ENCODE data around the gene SHROOM2. TPM values are rescaled to one million over a fixed set of nuclear protein-coding genes. Genes with fewer than 3 reads are reported as not detected.
"Not testable (repeated sequence)": the region's sequence is repeated elsewhere in the genome, so short reads cannot be mapped to it uniquely, and the experiment has no call there.

The SHROOM2 gene
- polyA plus RNA-seq, 4 donors = 18.0 to 21.3 (median 19.6) TPM

DNA sequence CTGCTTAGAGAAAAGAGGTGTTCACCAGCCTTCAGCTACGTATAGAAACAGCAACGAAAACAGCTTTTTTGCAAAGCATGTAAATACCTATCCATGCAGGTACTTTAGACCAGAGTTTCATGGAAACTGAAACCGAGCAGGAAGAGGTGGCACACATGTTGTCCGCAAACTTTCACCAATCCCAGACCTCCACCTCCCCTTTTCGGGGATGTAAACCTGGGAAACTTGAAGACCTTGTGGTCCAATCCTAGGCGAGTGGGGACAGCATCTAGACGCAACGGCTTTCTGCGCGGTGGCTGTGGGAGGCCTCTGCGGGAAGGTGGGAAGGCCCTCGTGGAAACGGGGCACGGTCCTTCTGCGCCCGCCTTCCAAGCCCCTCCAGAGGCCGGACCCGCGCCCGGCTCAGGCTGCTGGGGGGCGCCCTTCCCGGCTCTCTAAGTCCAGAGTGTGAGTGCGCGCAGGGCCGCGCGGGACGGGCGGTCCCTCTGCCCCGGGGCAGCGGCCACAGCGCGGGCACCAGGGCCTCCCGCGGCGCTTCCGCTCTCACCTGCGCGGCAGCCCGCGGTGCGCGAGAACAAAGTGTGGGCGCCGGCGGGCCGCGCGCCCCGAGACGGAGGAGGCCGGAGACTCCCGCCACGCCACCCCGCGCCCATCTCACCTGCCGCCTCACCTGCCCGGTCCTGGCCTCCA, 830 bp upstream of the SHROOM2 start:
- no peak for DNase-seq (ENCODE audit: low read depth in 4 of 4, low spot score in 3 of 4)

DNA sequence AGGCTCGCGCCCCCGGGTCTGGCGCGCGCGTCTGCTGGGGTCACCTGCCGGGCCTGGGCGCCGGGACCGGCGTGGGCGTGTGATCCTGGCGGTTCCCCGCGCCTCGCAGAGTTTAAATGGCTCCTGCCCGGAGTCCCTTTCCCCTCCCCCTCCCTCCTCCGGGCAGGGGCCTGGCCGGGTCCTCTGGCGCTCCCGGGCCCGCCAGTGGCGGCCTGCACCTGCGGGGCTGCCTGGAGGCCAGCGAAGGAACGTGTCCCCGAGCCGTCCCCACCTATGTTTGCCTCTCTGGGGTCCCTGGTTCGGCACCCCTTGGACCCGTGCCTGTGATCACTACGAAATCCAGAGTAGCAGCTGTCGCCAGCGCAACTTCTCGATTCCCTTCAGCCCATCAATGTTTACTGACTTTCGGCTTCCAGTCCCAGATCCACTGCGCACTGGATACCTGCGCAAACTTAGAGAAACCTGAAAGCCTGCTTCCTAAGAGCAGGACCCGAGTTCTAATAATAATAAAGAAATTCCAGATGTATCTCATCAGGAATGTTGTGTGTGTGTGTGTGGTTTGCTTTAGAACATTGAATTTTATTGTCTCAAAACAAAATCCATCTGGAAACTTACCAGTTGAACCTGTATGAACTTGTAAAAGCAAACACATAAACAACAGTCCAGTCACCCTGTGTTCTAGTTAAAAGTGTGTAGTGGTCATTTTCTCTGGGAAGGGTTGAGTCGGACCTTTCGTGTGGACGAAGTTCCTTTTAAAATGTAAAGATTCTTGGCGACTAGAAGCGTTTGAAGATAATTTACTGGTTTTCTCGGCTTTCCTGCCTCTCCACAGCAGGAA, 788 bp downstream of the SHROOM2 start:
- no peak for DNase-seq (ENCODE audit: low read depth in 4 of 4, low spot score in 3 of 4)

- DNase-seq (ENCODE audit: low read depth in 4 of 4, low spot score in 3 of 4) = no peak
Observed at GRCh38 chrX:9788911-9789310, 2.7 kb downstream of the SHROOM2 start.

GRCh38 chrX:9789555-9789954, 3.3 kb downstream of the SHROOM2 start:
- DNase-seq (ENCODE audit: low read depth in 4 of 4, low spot score in 3 of 4) = no peak

DNA sequence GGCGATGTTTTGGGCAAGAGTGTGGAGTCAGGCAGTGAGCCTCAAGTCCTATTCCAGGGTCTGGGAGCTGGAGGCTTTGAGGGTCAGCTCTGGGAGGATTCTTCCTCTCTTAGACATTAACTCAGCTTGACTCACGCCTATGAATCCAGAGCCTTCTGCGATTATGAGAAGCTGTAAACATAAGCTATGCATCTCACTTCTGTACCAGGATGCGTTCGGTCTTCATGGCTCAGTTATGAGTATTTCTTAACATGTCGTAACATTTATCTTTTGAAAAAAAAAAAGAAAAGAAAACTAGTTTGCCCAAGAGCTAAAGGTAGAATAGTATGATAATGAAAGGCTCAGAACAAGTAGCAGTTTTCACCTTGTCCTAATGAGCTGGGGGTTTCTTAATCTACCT, 4.6 kb downstream of the SHROOM2 start:
- DNase-seq (ENCODE audit: low read depth in 4 of 4, low spot score in 3 of 4) = no peak

GRCh38 chrX:9794495-9794894, 8.3 kb downstream of the SHROOM2 start:
- DNase-seq (ENCODE audit: low read depth in 4 of 4, low spot score in 3 of 4) = no peak

- DNase-seq (ENCODE audit: low read depth in 4 of 4, low spot score in 3 of 4) = no peak
Observed at GRCh38 chrX:9797384-9798360, 11.4 kb downstream of the SHROOM2 start.

DNA sequence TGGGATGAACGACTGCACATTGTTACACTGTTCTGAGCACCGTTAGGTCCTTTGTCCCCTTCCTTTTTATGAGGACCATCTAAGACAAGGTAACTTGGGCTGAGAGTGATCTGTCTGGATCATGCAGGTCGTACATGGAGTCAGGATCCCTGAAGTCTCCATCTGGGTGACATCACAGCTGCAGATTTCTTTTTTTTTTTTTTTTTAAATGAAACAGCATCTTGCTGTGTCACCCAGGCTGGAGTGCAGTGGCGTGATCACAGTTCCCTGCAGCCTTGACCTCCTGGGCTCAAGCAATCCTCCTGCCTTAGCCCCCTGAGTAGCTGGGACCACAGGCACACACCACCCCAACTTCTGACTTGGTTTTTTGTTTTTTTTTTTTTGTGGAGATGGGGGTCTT, 16.5 kb downstream of the SHROOM2 start:
- no peak for DNase-seq (ENCODE audit: low read depth in 4 of 4, low spot score in 3 of 4)

DNA sequence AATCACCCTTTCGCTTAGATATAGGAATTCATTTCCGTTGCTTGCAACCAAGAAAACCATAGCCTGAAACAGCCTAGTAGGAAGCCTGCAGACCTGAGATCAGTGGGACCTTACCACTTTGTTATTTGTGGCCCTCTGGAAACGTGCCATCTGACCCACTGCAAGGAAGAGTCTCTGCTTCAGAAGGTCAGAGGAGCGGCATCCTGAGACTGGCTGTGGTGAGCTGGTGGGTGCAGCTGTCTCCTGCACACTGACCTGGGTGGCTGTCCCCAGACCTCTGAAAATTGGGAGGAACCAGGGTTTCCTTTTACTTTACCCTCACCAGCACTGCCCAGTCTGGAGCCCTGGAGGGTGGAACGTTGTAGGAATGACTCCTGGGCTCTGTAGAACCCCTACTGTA, 18.2 kb downstream of the SHROOM2 start:
- no peak for DNase-seq (ENCODE audit: low read depth in 4 of 4, low spot score in 3 of 4)

GRCh38 chrX:9805956-9806355, 19.7 kb downstream of the SHROOM2 start:
- DNase-seq (ENCODE audit: low read depth in 4 of 4, low spot score in 3 of 4) = no peak

DNA sequence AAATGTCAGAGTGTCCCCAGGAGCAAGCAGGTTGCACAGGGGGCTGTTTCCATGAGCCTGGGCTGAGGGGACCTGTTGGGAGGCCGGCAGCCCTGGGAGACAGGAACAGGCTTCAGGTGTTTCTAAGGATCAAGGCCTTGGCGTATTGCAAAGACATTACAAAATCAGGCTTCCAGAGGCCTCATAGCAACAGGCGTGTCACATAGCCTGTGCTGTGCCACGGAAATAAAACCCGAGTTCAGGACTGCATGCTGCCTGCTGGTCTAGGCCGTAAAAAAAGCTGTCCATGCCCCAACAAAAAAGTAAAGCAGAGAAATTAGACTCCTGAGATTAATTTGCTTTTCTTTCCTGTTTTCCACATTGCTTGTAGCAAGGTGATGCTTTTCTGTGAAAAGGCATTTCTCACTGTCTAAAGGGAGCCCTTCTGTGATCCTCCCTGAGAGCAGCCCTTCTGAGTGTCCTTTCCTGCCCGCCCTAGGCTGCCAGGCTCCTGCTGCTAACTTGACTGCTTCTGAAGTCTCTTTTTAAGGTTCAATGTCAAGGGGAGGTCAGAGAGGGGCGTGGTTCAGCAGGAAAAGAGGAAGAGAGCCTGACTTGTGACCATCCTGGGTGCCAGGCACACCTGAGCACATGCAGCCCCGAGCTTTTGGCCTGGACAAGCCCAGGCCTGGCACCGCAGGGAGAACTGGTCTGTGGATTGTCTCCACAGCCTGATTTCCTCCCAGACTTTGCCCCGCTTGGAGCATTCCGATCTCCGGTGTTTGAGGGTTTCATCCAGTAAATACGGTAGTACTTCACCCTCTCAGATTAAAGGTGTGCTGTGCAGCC, 21.3 kb downstream of the SHROOM2 start:
- no peak for DNase-seq (ENCODE audit: low read depth in 4 of 4, low spot score in 3 of 4)

DNA sequence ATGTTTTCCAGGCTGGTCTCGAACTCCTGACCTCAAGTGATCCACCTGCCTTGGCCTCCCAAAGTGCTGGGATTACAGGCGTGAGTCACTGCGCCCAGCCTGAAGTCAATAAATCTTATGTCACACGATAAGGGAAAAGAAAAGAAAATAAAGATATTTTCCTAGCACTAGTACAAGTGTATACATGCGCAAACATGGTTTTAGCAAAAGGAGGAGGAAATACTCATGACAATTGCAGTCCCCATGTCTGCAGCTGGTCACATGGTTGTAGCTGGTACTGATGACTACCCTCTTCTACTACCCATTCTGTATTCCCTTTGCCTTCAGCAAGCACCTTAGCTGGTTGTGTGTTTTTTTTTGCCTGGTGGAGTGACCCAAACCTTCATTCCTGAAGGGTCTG, 23.6 kb downstream of the SHROOM2 start:
- not testable (repeated sequence) for DNase-seq (ENCODE audit: low read depth in 4 of 4, low spot score in 3 of 4)

DNA sequence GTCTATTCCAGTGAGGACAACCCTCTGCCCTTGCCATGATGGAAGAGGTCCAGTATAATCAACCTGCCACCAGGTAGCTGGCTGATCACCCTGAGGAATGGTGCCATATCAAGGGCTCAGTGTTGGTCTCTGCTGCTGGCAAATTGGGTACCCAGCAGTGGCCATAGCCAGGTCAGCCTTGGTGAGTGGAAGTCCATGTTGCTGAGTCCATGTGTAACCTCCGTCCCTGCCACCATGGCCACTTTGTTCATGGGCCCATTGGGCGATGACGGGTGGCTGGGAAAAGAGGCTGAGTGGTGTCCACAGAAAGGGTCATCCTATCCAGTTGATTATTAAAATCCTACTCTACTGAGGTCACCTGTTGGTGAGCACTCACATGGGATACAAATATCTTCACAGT, 24.9 kb downstream of the SHROOM2 start:
- DNase-seq (ENCODE audit: low read depth in 4 of 4, low spot score in 3 of 4) = not testable (repeated sequence)

DNA sequence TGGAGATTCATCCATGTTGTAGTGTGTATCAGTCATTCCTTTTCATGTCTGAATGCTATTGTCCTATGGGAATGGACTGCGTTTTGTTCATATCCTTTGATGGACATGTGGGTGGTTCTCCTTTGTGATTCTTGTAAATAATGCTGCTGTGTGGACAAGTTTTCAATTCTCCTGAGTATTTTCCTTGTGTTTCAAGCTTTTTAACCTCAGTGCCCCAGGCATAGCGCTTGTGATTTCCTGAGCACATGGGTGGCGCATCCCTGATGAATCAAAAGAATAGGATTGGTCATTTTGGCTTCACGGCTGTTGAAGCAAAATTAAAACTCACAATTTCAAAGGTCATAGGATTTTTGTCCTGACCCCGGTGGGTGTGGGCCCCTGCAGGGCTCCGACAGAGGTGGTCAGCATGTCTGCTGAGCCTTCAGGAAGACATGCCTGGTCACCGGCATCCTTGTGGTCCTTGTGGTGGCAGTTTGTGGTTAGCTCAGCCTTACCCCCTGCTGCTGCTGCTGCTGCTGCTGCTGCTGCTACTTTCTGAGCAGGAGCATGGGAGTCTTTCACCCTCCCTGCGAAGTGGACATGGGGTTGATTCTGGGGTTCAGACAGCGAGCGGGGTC, 30.0 kb downstream of the SHROOM2 start:
- no peak for DNase-seq (ENCODE audit: low read depth in 4 of 4, low spot score in 3 of 4)

GRCh38 chrX:9821572-9821971, 35.3 kb downstream of the SHROOM2 start:
- no peak for DNase-seq (ENCODE audit: low read depth in 4 of 4, low spot score in 3 of 4)

DNA sequence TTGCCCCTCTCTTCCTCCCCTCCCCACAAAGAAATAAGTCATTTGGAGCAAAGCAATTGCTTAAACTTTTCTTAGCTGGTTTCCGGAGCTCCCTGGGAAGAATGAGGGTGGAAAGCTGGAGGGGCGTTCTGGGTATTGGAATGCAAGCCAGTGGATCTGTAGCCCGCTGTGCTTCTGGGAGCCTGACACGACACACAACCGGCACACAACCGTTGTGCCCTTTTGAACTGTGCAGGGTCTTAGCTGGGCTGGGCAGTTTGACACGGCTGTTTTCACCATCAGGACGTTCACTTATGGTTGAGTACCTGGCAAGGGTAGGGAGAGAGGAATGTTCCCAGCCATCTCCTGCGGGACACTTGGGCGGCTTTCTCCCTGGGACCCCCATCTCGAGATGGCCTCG, 38.3 kb downstream of the SHROOM2 start:
- no peak for DNase-seq (ENCODE audit: low read depth in 4 of 4, low spot score in 3 of 4)

- no peak for DNase-seq (ENCODE audit: low read depth in 4 of 4, low spot score in 3 of 4)
Observed at GRCh38 chrX:9825129-9825790, 39.0 kb downstream of the SHROOM2 start.

GRCh38 chrX:9825966-9826365, 39.7 kb downstream of the SHROOM2 start:
- no peak for DNase-seq (ENCODE audit: low read depth in 4 of 4, low spot score in 3 of 4)

Measured in right renal pelvis (tissue), 4 donors.